Brain pericyte (primary cell): ENCODE results near the gene VEZF1.

Experiments
- DNase-seq: peaks from one replicate; pipeline ENCODE4 v3.0.0-alpha.2; 2012; ENCODE audit warnings: low read depth, low spot score

The VEZF1 gene

DNA sequence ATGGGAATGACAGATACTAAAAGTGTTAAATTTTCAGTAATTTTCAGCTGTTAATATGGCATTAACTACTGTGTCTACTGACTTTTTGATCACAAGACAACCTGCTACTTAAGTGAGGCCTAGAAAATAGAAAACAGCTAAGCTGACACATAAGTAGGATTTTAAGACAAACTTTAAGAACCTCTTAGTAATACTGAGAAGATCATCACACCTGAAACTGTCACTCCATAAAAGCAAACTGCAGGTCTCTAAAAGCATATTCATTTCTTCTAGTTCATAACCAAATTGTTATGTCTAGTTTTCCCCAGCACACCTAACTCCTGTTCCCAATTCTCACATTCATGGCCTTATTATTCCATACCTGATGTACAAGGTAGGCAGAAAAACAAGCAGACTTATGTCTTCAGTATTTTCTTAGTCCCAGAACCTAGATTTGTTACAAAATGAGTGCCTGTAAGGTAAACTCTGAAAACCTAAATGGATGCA, 11.0 kb upstream of the VEZF1 start:
- DNase-seq = no peak

DNA sequence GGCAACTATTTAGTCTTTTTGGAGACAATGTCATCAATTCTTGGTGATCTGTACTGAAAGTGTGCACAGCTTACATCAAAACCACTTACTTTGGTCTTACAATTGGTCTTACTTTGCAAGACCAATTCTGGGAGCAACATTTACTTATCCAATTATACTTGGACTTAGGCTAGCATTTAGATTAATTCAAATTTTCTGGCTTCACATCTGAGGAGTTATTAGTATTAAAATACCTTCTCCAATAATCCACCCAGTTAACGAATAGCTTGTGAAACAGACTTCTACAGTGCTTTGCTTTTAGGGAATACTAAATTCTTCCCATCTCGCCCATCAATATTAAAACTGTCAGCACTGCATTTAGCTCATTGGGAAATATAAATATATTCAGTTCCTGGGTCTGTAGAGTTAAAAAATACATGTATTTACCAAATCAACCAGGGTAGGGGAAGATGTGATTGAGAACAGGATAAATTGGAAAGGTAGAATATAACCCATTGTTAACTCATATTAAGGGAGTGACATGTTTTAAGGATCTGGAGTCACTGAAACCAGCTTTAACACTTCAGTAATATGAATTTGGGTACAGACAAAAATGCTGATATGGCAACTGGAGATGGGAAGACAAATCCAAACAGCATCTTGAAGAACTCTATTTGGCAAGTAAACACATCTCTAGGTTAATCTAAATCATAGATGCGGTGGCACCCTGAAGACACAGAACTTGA, 9.2 kb upstream of the VEZF1 start:
- no peak for DNase-seq

DNA sequence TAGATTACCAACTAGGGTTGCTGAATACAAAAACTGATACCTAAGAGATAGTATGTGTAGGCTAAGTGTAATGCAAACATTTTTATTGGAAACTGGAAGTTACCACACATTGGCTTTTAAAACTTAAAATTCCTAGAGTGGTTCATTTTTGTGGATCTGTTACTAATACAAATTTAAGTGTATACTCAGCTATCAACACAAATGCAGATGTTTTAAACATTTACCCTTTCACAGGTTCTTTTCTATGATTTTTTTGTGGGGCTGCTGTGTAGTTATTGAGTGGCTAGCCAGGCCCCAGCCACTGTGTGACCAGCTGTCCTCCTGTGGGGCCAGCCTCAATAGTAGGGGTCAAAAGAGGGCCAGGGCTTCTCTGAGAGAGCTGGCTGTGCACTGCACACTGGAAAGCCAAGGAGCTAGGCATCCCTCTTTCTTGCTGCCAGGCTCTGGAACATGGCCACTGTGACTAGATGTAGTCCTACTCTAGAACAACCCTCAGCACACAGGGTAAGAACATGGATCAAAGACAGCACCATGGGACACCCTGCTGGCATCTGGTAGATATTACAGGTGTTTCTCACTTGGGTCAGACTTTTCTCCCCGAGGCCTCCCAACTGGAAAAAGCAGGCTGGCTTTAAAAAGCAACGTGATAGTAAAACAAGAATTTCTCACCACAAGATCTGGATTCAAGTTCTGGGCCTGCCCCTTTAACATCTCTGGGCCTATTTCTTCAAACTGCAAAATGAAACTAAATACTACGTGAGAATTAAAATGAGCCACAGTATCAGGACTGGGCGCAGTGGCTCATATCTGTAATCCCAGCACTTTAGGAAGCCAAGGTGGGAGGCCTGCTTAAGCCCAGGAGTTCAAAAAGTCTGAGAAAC, 7.3 kb upstream of the VEZF1 start:
- no peak for DNase-seq

DNA sequence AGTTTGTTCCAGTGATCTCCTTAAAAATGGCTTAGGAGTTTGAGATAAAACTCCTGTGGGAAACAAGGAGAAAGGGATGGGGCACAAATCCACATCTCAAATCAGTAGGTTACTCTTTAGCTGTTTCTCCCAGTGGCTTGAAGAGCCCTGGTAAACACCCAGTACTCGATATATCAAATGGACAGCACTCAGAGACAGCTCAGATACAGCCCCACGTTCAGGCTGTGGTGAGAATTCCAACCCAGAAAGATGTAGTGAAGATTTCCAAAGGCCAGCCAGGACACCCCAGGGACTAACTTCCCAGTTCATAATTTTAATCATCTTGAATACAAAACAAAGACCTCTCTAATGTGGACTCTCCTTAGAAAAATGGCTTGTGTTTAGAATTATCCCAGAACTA, 6.4 kb upstream of the VEZF1 start:
- DNase-seq = no peak

DNA sequence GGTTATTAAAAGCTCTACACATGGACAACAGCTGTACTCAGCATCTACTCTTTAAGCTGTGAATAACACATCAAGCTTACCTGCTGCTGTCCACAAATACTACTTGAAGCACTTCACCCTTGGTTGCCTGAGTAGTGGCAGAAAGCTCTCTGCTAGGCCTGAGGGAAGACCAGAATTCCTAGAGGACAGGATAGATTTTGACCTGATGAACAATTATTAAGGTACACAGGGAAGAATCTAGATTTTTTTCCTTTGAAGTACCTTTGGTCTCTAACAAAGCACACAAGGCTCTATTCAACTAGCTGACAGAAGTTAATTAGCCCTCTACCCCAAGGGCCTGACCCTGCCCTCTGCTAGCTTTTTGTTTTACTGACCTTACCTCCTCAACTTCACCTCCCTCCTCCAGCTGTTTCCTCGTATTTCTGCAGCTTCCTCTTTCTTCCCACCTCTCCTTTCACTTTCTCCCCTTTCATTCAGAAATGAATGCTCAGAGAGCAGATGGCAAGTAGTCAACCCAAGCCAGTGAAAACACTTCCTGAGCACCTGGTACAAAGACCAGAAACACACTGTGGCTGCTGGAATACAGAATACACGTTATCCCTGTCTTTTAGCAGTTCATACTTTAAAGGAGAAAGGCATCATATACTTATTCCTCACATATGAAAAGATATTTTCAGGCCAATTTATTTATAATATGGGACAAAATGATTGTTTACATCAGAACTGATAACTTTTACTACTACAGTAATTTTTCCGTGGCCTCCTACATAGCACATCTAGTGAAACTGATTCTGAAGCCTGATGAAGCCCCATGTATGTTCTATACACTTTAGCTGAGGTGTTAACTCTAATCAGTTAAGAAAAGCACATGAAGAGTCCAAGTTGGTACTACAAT, 5.7 kb upstream of the VEZF1 start:
- DNase-seq = no peak

DNA sequence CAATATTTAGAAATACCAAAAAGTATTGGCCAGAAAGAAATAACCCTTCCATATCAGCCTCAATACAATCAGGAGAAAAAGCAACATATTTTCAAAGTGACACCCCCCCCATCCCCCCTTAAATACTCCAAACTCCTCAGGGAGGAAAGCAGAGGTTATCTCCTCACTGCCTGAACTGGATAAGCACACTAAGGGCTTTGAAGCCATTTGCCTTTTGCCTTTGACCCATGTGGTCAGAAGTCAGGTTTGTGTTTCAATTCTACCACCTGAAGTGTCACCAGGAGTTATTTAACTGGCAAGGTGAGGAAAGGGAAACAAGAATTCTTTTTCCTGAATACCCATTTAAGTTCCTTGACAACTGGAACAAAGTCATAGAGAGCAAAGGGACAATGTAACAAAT, 3.5 kb upstream of the VEZF1 start:
- no peak for DNase-seq

DNA sequence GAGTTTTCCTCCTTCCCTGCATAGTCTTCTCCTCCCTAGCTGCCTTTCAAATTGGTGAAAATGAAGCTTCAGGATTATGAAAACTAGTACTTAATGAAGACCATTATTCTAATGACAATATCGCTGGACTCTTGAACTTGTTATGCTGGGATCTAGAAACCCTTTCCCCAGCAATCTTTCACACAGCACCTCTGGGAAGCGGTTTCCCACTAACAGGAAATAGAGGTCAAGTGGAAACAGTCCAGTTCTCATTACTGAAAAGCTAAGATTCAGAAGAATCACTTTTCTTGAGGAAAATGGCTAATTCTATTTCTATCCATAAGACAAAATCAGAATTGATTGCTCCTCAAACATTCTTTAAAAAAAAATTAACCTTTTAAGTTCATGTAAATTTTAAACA, 2.0 kb upstream of the VEZF1 start:
- no peak for DNase-seq

DNA sequence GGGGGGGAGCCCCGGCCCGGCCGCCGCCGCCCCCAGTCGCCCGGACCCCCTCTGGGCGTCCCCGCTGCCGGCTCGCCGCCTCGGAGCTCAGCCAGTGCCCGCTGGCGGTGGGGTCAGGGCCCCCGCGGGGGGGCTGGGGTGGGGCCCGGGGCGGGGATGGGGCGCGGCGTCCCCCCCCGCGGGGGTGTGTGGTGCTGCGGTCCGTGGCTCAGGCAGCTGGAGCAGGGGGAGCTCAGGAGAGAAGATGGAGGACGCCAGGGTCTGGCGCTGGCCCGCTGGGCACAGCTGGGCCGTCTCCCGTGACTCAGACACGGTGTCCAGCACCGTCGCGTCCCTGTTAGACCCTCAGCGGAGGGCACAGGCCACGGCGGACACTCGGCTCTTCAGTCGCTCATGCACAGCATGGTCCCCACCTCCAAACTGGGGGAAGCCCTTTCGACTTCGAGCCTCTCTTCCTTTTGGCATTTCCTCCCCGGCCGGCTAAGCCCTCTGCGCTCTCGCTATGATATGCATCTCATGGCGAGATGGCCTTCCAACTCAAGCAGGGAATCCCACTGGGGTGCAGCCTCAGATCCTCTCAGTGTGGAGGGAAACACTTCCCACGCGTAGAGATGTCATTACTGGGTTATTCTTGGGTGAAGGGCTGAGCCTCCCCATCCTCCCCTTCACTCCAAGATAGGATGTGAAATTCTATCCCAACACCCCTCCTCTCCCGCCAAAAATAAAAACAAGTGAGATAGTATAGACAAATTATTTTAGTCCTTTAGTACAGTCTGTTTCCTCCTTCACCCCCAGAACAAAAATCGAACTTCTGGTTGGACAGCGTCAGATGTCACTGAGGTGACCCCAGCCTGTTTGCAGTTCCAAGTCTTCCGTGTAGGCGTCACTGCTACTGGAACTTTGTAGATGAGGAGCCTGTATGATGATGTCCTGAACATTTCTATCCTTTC, 522 bp upstream of the VEZF1 start:
- no peak for DNase-seq

DNA sequence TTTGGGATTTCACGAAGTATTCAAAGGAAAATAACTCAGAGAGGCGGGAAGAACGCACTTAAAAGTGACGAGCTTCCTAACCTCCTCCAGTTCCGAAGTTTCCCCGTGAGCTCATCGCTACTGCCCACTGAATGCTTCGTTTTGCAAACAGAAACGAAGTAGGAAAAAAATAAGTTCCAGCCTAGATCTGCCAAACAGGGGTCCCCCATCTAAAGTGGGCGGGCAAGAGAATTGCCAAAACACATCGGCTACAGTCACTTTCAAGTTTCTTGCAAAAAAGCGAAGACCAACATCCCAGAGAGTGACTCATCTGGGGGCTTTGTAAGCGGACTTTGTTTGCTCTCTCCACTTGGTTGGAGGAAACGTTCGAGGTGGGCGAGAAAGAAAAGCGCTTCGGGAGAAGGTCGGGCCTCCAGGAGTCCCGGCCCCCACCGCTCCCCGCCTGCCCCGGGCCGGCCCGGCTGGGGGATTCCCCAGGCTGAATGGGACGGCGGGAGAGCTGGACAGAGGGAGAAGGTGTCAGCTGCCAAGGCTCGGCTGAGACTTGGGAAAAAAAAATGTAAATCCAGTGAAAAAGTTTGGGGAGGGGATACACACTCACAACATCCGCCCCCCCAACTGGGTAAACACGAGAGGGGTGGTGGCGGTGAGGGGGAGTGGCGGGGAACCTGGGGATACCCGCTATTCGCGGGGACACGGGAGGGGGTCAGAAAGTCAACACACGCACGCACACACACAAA, 1.0 kb downstream of the VEZF1 start:
- no peak for DNase-seq

DNA sequence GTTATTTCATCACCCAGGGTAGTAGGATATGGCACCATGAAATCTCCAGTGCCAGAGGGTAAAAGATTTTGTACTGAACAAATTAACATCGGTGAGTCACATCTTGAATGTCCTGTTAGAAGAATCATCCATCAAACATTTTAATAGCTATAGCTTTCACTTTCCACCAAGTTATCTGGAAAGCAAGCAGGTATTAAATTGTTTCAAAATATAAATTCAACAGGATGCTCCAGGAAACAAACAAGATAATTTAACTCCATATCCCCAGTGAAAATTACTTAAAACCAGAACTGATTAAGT, 2.4 kb downstream of the VEZF1 start:
- DNase-seq = no peak

DNA sequence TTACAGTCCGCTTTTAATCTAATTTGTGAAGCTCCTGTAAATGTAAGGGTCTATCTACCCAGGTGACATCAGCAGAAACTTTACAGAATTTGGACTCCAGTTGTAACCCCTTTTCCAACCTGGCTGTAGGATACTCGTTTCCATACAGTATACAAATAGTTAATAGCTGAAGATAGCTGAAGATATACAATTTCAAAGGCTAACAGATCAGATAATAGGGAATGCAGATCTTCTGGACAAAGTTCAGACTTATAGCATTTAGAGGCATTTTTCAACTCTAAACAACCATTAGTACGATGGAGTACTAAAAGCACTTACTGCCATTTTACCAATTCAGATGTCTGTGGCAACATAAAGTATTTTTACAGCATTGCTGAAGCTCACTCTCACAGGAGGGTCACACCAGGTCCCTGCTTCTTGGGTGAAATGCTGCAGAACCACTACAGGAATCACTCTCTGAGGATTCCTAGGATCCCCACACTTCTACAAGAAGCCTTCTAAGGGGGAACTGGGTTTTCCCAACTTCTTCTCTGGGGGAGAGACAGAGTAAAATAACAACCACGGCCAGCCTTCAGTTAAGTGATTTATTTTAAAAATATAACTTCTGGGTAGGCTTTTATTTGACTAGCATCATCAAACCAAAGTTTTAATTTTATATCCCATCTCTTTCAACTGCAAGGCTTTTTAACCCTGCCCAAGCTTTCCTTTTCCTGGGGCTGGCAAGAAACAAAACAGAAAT, 2.9 kb downstream of the VEZF1 start:
- no peak for DNase-seq

DNA sequence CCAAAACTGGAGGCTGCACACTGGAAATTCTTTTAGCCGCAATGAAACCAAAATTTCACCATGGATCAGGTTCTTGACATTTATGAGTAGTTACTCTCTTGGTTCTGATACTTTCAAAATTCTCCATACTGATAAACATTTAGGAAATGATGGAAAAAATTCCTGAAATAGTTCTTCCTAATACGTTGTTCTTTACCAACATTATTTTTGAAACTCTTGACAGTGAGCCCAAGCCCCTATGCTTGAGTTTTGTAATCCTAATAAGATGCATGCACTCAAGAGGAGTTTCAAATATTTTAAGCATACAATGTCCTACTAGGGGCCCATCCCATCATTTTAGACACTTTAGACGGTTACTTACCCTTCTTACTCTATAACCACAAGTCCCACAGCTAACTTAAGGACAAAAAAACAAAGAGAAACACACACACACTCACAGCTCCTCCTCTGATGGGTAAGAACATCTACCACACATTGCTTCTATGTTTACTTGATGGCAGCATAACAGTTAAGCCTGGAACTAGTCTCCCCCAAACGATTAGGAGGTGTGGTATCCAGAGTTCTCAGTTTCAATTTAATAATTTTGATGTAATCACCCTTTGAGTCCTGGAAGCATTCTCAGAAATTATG, 3.7 kb downstream of the VEZF1 start:
- DNase-seq = no peak

DNA sequence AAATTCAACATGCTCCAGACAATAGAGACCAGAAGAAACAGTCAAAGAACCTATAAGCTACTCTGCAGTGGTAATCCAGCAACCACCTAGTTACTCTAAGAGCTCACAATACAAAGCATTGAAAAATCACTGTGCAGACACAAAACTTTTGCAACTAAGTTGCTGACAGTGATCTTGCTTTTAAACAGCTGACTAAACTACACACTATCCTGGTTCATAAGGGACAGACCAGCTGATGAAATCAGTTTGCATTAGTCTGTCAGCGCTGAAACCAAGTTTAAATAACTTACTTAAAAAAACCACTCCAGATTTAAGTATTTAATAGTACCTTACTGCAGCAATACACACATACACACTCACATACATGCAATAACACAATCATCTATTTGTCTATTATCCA, 4.6 kb downstream of the VEZF1 start:
- DNase-seq = no peak

DNA sequence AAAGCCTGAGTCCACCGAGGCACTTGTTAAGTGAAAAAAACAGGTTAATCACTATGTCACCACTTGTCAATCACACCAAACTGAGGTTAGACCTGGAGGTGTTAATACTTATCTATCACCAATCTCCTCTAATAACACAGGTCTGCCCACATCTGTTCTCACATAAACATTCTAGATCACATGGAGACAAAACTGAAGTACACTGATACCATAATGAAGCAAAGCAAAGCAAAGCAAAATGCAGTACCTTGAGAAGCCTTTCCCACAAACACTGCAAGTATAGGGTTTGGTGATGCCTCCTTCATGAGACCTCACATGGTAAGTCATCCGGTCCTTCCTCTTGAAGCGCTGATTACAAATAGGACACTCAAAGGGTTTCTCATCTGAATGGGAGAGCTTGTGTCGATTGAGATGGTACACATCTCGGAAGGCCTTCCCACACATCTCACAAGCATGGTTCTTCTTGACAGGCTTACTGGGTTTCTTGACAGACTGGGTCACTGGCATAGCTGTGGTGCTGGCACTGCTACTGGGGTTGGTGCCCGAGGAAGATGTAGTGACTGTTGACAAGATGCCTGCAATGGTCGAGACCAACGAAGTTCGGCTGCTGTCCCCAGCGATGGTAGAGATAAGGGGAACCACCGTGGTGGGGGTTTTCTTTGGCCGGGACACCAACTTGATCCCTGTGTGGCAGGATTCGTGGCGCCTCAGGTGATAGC, 5.4 kb downstream of the VEZF1 start:
- no peak for DNase-seq

DNA sequence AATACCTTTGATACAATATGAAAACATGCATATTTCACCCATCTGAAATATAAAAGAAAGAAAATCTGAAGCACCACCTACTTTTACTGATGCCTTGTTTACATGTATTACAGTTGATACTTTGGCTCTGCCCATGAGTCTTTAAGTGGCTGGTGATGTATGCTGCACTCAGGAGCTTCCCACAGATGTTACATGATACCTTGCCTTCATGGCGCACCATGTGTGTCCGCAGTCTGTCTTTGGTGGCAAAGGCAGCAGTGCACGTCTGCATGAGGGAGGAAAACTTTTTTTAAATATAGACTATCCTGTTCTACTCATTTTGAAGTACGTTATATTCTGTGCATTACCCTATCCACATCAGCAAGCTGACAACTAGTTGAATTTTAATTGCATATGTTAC, 7.5 kb downstream of the VEZF1 start:
- no peak for DNase-seq

DNA sequence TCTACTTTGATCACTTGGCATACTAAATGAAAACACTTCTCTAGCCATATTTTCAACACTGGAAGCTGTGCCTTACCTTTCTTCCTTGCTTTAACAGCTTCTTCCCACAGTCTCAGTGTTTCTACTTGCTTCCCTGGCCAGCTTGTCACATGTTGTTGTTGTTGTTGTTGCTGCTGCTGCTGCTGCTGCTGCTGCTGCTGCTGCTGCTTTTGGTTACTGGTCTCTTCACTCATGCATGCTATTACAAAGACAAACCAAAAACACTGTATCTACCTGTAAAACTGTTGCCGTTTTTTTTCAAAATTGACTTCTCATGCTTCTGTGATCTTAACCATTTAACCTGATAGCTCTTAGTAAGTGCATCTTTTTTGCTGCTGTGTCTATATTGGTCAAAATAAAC, 9.0 kb downstream of the VEZF1 start:
- DNase-seq = no peak

DNA sequence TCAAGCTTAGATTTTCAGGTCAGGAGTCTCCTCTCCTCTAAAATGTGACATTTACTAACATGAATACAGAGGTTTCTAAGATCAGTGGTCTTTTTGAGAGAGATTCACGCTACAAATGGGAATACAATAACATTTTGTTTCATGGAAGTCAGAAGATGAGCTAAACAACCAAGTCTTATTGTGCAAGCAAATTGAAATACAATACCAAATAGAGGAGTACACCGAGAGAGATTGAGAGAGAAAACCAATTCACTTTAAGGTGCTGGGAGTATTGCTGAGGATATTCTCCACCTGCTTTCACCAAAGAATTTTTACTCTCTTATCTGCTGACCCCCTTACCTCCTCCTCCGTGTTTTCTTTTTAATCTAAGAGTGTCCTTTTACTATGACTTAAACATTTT, 11.5 kb downstream of the VEZF1 start:
- DNase-seq = no peak

DNA sequence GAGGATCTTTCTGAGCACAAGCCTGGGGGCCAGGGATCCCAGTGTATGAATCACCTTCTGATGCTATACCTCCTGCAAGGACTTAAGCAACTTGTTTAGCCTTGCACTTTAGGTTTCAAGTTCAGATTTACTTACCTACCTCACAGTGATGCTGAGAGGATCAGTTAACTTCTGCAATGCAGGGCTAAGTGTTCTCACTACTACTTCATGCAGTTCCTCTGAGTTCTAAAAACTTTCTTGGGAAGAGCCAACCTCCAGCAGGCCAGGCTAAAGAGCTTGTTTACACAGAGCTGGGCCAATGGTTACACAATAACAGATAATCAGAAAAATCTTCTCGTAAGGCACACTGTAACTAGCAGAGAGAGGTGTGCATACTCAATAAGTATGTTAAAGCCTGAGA, 13.0 kb downstream of the VEZF1 start:
- DNase-seq = no peak
